Measurements from ENCODE around the gene PTPRZ1. TPM values are rescaled to one million over a fixed set of nuclear protein-coding genes. Genes with fewer than 3 reads are reported as not detected.

PTPRZ1 gene
- polyA plus RNA-seq, 3 donors = not detected

DNA sequence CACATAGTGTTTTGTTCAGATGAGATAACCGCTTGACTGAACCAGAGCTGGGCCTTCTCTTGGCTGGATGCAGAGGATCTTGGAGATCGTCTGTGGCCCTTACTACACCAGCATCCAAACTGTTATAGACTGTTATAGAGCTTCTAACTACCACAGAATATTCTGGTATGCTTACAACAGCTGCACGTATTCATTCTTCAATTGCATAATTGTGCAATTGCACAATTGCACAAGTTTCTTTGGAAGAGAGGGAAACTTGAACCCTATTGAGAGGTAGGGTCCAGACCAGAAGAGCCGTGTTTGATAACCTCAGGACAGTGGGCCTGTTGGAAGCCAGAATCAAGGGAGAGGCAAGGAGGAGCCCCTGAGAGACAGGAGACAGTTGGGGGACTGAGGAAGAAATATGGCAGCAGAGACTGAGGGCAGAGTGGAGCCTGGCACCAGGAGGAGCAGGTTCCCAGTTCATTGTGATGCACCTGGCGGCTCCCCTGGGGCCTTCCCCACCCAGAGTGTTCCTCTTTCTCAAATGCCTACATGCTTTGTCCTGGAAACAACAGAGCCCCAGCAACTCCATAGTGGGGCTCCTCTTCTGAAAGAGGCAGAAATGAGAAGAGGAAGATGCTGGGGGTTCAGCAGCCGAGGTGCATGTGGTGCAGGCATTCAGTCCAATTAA is 64.1 kb downstream of the PTPRZ1 start:
- Histone ChIP-seq H3K9me3 (replicated peaks in 1 of 2; ENCODE audit: control insufficient read depth in 1 of 2, insufficient read depth in 1 of 2, low read length in 2 of 2) (no peaks in the 10 kb centered on the region), H3K4me2 (replicated peaks; ENCODE audit: extremely low read depth, low read length, poor library complexity, severe bottlenecking) (no peak overlapping the region), H4K20me1 (ENCODE audit: insufficient read depth, low read length) (no peaks in the 10 kb centered on the region), H3K36me3 (replicated peaks in 1 of 2; ENCODE audit: control insufficient read depth in 1 of 2, insufficient read depth in 2 of 2, low read length in 2 of 2) (no peaks in the 10 kb centered on the region), H3K27ac (ENCODE audit: low read depth in 1 of 2, low read length in 2 of 2) (no peak overlapping the region), H3K9ac (ENCODE audit: insufficient read depth, low read length, poor library complexity, severe bottlenecking) (no peak overlapping the region), H2AFZ (ENCODE audit: insufficient read depth, low read depth, low read length, poor library complexity, severe bottlenecking) (no peak overlapping the region), H3K4me1 (ENCODE audit: control insufficient read depth in 1 of 2, insufficient read depth in 2 of 2, low read length in 2 of 2) (no peaks in the 10 kb centered on the region), H3K79me2 (ENCODE audit: insufficient read depth, low read length) (no peaks in the 10 kb centered on the region), H3K27me3 (ENCODE audit: control insufficient read depth in 2 of 2, insufficient read depth in 2 of 2, low read length in 2 of 2) (no peaks in the 10 kb centered on the region), H3K4me3 (replicated peaks in 1 of 3; ENCODE audit: low read depth in 2 of 3, low read length in 3 of 3) (no peak overlapping the region)
- DNase-seq = no peak
- Mint-ChIP-seq H3K36me3 (no peaks in the 10 kb centered on the region), H3K9me3 (peaks cover 0 to 5% (median 0%) of the 10 kb centered on the region in 7 donors), H3K27me3 (ENCODE audit: low read depth in 3 of 3) (no peaks in the 10 kb centered on the region), H3K27ac (peak overlapping the region in 1 of 7 donors; percentile 10), H3K4me3 (no peak overlapping the region), H3K4me1 (no peaks in the 10 kb centered on the region)
- WGBS (ENCODE audit: insufficient coverage) = 75% methylated on average over 4 of the region's 6 CpGs
- TF ChIP-seq, protein P1, sequence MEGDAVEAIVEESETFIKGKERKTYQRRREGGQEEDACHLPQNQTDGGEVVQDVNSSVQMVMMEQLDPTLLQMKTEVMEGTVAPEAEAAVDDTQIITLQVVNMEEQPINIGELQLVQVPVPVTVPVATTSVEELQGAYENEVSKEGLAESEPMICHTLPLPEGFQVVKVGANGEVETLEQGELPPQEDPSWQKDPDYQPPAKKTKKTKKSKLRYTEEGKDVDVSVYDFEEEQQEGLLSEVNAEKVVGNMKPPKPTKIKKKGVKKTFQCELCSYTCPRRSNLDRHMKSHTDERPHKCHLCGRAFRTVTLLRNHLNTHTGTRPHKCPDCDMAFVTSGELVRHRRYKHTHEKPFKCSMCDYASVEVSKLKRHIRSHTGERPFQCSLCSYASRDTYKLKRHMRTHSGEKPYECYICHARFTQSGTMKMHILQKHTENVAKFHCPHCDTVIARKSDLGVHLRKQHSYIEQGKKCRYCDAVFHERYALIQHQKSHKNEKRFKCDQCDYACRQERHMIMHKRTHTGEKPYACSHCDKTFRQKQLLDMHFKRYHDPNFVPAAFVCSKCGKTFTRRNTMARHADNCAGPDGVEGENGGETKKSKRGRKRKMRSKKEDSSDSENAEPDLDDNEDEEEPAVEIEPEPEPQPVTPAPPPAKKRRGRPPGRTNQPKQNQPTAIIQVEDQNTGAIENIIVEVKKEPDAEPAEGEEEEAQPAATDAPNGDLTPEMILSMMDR (IDR thresholded peaks at IDR 0.05) = no peak
- intact Hi-C loops (cut with micrococcal nuclease) = no loop called here

DNA sequence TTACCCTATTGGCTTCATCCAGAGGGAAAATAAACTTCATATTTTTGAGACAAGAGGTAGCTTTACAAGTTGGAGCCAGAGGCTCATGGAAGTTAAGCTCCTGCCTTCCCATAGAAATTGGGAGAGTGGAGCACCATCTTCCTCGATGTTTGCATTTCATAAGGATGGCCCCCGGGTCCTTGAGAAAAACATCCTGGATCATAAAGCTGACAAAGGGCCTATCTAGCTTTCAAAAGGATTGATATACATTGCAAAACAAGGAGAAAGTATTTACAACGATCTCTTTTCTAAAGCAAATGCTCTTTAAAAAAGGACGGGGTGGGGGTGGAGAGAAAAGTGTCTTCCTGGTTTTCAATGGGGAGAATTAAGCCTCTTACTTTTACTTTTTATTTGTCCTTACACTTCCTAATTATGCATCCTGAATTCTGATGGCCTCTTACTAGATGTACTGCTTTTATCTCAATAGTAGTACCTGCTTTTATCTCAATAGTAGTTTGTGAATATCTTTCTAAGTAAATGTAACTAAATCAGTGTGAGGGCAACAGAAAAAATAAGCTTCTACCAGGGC is 65.6 kb downstream of the PTPRZ1 start:
- WGBS (ENCODE audit: insufficient coverage) = 0% methylated on average over 1 of the region's 4 CpGs

More for the DNA sequence above, 65.6 kb downstream of the PTPRZ1 start:
- Histone ChIP-seq H3K27ac (ENCODE audit: low read depth in 1 of 2, low read length in 2 of 2) (no peak overlapping the region), H3K79me2 (ENCODE audit: insufficient read depth, low read length) (no peaks in the 10 kb centered on the region), H3K27me3 (ENCODE audit: control insufficient read depth in 2 of 2, insufficient read depth in 2 of 2, low read length in 2 of 2) (no peaks in the 10 kb centered on the region), H3K4me2 (replicated peaks; ENCODE audit: extremely low read depth, low read length, poor library complexity, severe bottlenecking) (no peak overlapping the region), H3K9ac (ENCODE audit: insufficient read depth, low read length, poor library complexity, severe bottlenecking) (no peak overlapping the region), H2AFZ (ENCODE audit: insufficient read depth, low read depth, low read length, poor library complexity, severe bottlenecking) (no peak overlapping the region), H3K36me3 (replicated peaks in 1 of 2; ENCODE audit: control insufficient read depth in 1 of 2, insufficient read depth in 2 of 2, low read length in 2 of 2) (no peaks in the 10 kb centered on the region), H4K20me1 (ENCODE audit: insufficient read depth, low read length) (no peaks in the 10 kb centered on the region), H3K9me3 (replicated peaks in 1 of 2; ENCODE audit: control insufficient read depth in 1 of 2, insufficient read depth in 1 of 2, low read length in 2 of 2) (no peaks in the 10 kb centered on the region), H3K4me3 (replicated peaks in 1 of 3; ENCODE audit: low read depth in 2 of 3, low read length in 3 of 3) (no peak overlapping the region), H3K4me1 (ENCODE audit: control insufficient read depth in 1 of 2, insufficient read depth in 2 of 2, low read length in 2 of 2) (no peaks in the 10 kb centered on the region)
- intact Hi-C loops (cut with micrococcal nuclease) = no loop called here
- Mint-ChIP-seq H3K27ac (no peak overlapping the region), H3K36me3 (no peaks in the 10 kb centered on the region), H3K9me3 (peaks cover 0 to 5% (median 0%) of the 10 kb centered on the region in 7 donors), H3K4me3 (no peak overlapping the region), H3K27me3 (ENCODE audit: low read depth in 3 of 3) (no peaks in the 10 kb centered on the region), H3K4me1 (no peaks in the 10 kb centered on the region)
- no peak for DNase-seq
- TF ChIP-seq, protein P1 (IDR thresholded peaks at IDR 0.05) = no peak

All from CD14-positive monocyte (primary cell).